Stimulated activated CD4-positive, alpha-beta T cell treated with anti-CD3 and anti-CD28 coated beads, Interleukin-4, amount 100 ng/mL, for 1 hour (primary cell): ENCODE results near the gene AZGP1.
A peak's percentile ranks its signal among the peaks of the same experiment; 100 is the strongest.
"Not testable (repeated sequence)": the region's sequence is repeated elsewhere in the genome, so short reads cannot be mapped to it uniquely, and the experiment has no call there.

Source experiments
- DNase-seq: peaks from one replicate; pipeline ENCODE4 v3.0.0-alpha.2; 2020

The AZGP1 gene

GRCh38 chr7:99996755-99997544 is 21.1 kb upstream of the AZGP1 start:
- no peak for DNase-seq

GRCh38 chr7:99994819-99995218 is 19.0 kb upstream of the AZGP1 start:
- DNase-seq: no peak

- DNase-seq: no peak
These were observed 16.7 kb upstream of the AZGP1 start for GRCh38 chr7:99992330-99993038.

- not testable (repeated sequence) for DNase-seq
These were observed 15.7 kb upstream of the AZGP1 start for GRCh38 chr7:99991543-99991942.

- DNase-seq: no peak
These were observed 14.6 kb upstream of the AZGP1 start for GRCh38 chr7:99990460-99990852.

GRCh38 chr7:99987846-99988245 is 12.0 kb upstream of the AZGP1 start:
- DNase-seq: no peak

- DNase-seq: not testable (repeated sequence)
These were observed 11.5 kb upstream of the AZGP1 start for GRCh38 chr7:99987306-99987705.

GRCh38 chr7:99984593-99984992 is 8.8 kb upstream of the AZGP1 start:
- DNase-seq: no peak

- DNase-seq: not testable (repeated sequence)
These were observed 5.2 kb upstream of the AZGP1 start for GRCh38 chr7:99981066-99981465.

- DNase-seq: not testable (repeated sequence)
These were observed 4.6 kb upstream of the AZGP1 start for GRCh38 chr7:99980448-99980872.

- DNase-seq: peak; percentile 68
These were observed 4.0 kb upstream of the AZGP1 start for GRCh38 chr7:99979814-99980225.

GRCh38 chr7:99976626-99977025 is 795 bp upstream of the AZGP1 start:
- DNase-seq: no peak

GRCh38 chr7:99974681-99975080 is 1.1 kb downstream of the AZGP1 start:
- no peak for DNase-seq

GRCh38 chr7:99973817-99974216 is 2.0 kb downstream of the AZGP1 start:
- DNase-seq: not testable (repeated sequence)

GRCh38 chr7:99971242-99971641 is 4.6 kb downstream of the AZGP1 start:
- DNase-seq: no peak

GRCh38 chr7:99969813-99970212 is 6.0 kb downstream of the AZGP1 start:
- DNase-seq: not testable (repeated sequence)

- no peak for DNase-seq
These were observed 6.5 kb downstream of the AZGP1 start for GRCh38 chr7:99969298-99969697.

- DNase-seq: no peak
These were observed 17.1 kb downstream of the AZGP1 start for GRCh38 chr7:99958564-99959227.

- DNase-seq: no peak
These were observed 20.6 kb downstream of the AZGP1 start for GRCh38 chr7:99955247-99955646.

GRCh38 chr7:99954643-99955042 is 21.2 kb downstream of the AZGP1 start:
- DNase-seq: not testable (repeated sequence)

- no peak for DNase-seq
These were observed 22.2 kb downstream of the AZGP1 start for GRCh38 chr7:99953649-99954048.

GRCh38 chr7:99952649-99953048 is 23.2 kb downstream of the AZGP1 start:
- not testable (repeated sequence) for DNase-seq

- DNase-seq: not testable (repeated sequence)
These were observed 25.0 kb downstream of the AZGP1 start for GRCh38 chr7:99950819-99951218.
